SK-N-DZ (cell line): ENCODE data around the gene MYO1G. TPM values are rescaled to one million over a fixed set of nuclear protein-coding genes. Genes with fewer than 3 reads are reported as not detected.
"Not testable (repeated sequence)": the region's sequence is repeated elsewhere in the genome, so short reads cannot be mapped to it uniquely, and the experiment has no call there.

Source experiments
- DNase-seq: peaks from one replicate; pipeline ENCODE4 v3.0.0-alpha.2; 2015; ENCODE audit warnings: low spot score
- polyA plus RNA-seq, 2 experiments: library from polyadenylated mRNA; depleted of rRNA; stranded (reverse); fragments of >200 nt; gene quantifications; 2 replicates each; pipeline ENCODE4 v1.2.3, GENCODE V29; 2014

The MYO1G gene
- 0.09 TPM in 1 of 2 replicates, not detected in the other for polyA plus RNA-seq (2014; cell fraction: cytosol; rRNA removed)
- 0.14 and 0.22 TPM in 2 replicates for polyA plus RNA-seq (2014; cell fraction: nucleus; rRNA removed)

GRCh38 chr7:44978511-44979366 lies at the start of gene MYO1G:
Gene MYO1G, minus strand, starts transcription at chr7:44979015. Its CDS starts 54 bp downstream, at chr7:44978961.
- DNase-seq: no peak

GRCh38 chr7:45028138-45028919 lies 49.5 kb upstream of the MYO1G start:
- DNase-seq: no peak

GRCh38 chr7:45027774-45028114 lies 48.9 kb upstream of the MYO1G start:
- no peak for DNase-seq

- DNase-seq: no peak
Measured at GRCh38 chr7:45026984-45027773, 48.4 kb upstream of the MYO1G start.

GRCh38 chr7:45026013-45026412 lies 47.2 kb upstream of the MYO1G start:
- DNase-seq: no peak

- not testable (repeated sequence) for DNase-seq
Measured at GRCh38 chr7:45025473-45025872, 46.7 kb upstream of the MYO1G start.

GRCh38 chr7:45024126-45024744 lies 45.4 kb upstream of the MYO1G start:
- no peak for DNase-seq

- no peak for DNase-seq
Measured at GRCh38 chr7:45021604-45022296, 42.9 kb upstream of the MYO1G start.

GRCh38 chr7:45020915-45021314 lies 42.1 kb upstream of the MYO1G start:
- no peak for DNase-seq

- DNase-seq: no peak
Measured at GRCh38 chr7:45017253-45017652, 38.4 kb upstream of the MYO1G start.

GRCh38 chr7:45015313-45015712 lies 36.5 kb upstream of the MYO1G start:
- DNase-seq: no peak

- DNase-seq: no peak
Measured at GRCh38 chr7:45013465-45013967, 34.7 kb upstream of the MYO1G start.

GRCh38 chr7:45007571-45008328 lies 28.9 kb upstream of the MYO1G start:
- DNase-seq: no peak

- no peak for DNase-seq
Measured at GRCh38 chr7:45007106-45007505, 28.3 kb upstream of the MYO1G start.

- no peak for DNase-seq
Measured at GRCh38 chr7:45003789-45004188, 25.0 kb upstream of the MYO1G start.

GRCh38 chr7:45001826-45002225 lies 23.0 kb upstream of the MYO1G start:
- DNase-seq: no peak

- DNase-seq: no peak
Measured at GRCh38 chr7:45001138-45001694, 22.4 kb upstream of the MYO1G start.

GRCh38 chr7:45000093-45001032 lies 21.5 kb upstream of the MYO1G start, which contains the start of gene CCM2:
Gene CCM2, plus strand, starts transcription at chr7:45000201. Its CDS starts 133 bp downstream, at chr7:45000334.
- DNase-seq: peak; percentile 44
